Transverse colon (tissue), 4 donors: ENCODE results near the gene PPM1L.

Experiments
- CTCF ChIP-seq, 5 experiments: fragments of 200-600 bp in 3 of 5; fragments of 450-650 bp in 2 of 5; sonication (generic) in 3 of 5; IDR thresholded peaks; 1 replicate in 2 of 5; 2 replicates in 3 of 5; pipeline ENCODE4 v1.5.1; 2016 to 2017; ENCODE audit warnings: antibody characterized with exemption in 5 of 5, inconsistent platforms in 3 of 5, mild to moderate bottlenecking in 2 of 5, moderate library complexity in 1 of 5
- POLR2A ChIP-seq: fragments of 450-650 bp; IDR thresholded peaks from one replicate; pipeline ENCODE4 v1.6.1; 2016; ENCODE audit warnings: antibody characterized with exemption, mild to moderate bottlenecking, moderate library complexity
- POLR2AphosphoS5 ChIP-seq, 3 donors: sonication (generic); formaldehyde crosslinking; IDR thresholded peaks; one replicate each; pipeline ENCODE4 v1.6.1; 2016; ENCODE audit warnings: antibody characterized with exemption in 3 of 3

- TF ChIP-seq POLR2AphosphoS5 (IDR thresholded peaks at IDR 0.05): no peak
- no peak for TF ChIP-seq POLR2A
- TF ChIP-seq CTCF (IDR thresholded peaks at IDR 0.05): no peak
These were observed 299.0 kb downstream of the PPM1L start for GRCh38 chr3:161054860-161055604.
